PFSK-1 (cell line): ENCODE results near the gene ANXA2.

Experiments used
- FOXP2 ChIP-seq: optimal IDR thresholded peaks from 2 replicates; pipeline ENCODE3; 2011; ENCODE audit warnings: borderline replicate concordance, control low read depth, inconsistent platforms; ENCODE audit not compliant: insufficient read depth; ENCODE audit errors: extremely low read length, extremely low read depth
- POLR2AphosphoS5 ChIP-seq: IDR thresholded peaks from 2 replicates; pipeline ENCODE4 v1.6.1; 2012; ENCODE audit warnings: low read depth, mild to moderate bottlenecking, control low read depth, low read length, moderate library complexity
- SIN3A ChIP-seq: IDR thresholded peaks from 2 replicates; pipeline ENCODE4 v1.6.1; 2012; ENCODE audit warnings: mild to moderate bottlenecking, low read length, moderate library complexity, borderline replicate concordance; ENCODE audit not compliant: insufficient read depth
- TAF1 ChIP-seq: IDR thresholded peaks from 2 replicates; pipeline ENCODE4 v1.6.1; 2012; ENCODE audit warnings: low read length, control low read depth, borderline replicate concordance; ENCODE audit not compliant: insufficient read depth
- TF ChIP-seq, protein P1 (sequence below), 2 experiments: IDR thresholded peaks; 2 replicates each; pipeline versions ENCODE4 v1.6.1 to v1.8.0; 2011 to 2012; ENCODE audit warnings: low read depth in 2 of 2, low read length in 2 of 2, control low read depth in 1 of 2, inconsistent platforms in 1 of 2, mild to moderate bottlenecking in 1 of 2, moderate library complexity in 1 of 2; ENCODE audit not compliant: insufficient read depth in 1 of 2

DNA sequence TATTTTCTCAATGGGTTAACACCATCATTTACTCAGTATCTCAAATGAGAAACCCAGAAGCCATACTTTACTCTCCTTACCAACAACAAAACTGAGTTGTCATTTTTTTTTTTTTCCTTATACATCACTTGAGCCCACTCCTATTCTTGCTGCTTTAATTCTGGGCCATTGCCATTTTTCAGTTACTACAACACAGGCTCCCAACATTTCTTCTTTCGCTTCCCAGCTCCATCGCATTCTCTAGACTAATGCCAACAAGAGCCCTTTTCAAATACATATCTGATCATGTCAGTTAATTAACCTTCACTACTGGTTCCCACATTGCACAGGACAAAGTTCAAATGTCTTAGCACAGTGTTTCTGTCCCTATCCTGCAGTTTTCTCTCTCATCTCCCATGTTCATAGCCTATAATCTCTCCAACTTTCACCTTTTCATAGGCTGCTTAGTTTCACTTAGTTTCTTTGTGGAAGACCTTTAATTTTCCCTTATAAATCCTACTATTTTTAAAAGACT lies 22.5 kb upstream of the ANXA2 start:
- TF ChIP-seq TAF1, result no peak
- TF ChIP-seq POLR2AphosphoS5, result no peak
- TF ChIP-seq SIN3A, result no peak
- TF ChIP-seq, protein P1, sequence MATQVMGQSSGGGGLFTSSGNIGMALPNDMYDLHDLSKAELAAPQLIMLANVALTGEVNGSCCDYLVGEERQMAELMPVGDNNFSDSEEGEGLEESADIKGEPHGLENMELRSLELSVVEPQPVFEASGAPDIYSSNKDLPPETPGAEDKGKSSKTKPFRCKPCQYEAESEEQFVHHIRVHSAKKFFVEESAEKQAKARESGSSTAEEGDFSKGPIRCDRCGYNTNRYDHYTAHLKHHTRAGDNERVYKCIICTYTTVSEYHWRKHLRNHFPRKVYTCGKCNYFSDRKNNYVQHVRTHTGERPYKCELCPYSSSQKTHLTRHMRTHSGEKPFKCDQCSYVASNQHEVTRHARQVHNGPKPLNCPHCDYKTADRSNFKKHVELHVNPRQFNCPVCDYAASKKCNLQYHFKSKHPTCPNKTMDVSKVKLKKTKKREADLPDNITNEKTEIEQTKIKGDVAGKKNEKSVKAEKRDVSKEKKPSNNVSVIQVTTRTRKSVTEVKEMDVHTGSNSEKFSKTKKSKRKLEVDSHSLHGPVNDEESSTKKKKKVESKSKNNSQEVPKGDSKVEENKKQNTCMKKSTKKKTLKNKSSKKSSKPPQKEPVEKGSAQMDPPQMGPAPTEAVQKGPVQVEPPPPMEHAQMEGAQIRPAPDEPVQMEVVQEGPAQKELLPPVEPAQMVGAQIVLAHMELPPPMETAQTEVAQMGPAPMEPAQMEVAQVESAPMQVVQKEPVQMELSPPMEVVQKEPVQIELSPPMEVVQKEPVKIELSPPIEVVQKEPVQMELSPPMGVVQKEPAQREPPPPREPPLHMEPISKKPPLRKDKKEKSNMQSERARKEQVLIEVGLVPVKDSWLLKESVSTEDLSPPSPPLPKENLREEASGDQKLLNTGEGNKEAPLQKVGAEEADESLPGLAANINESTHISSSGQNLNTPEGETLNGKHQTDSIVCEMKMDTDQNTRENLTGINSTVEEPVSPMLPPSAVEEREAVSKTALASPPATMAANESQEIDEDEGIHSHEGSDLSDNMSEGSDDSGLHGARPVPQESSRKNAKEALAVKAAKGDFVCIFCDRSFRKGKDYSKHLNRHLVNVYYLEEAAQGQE (IDR thresholded peaks at IDR 0.05; ENCODE audit: insufficient read depth in 1 of 2, low read depth in 2 of 2, low read length in 2 of 2), result no peak
- TF ChIP-seq FOXP2, result no peak
